Smooth muscle cell (in vitro differentiated cells): ENCODE results near the gene SLC15A3. TPM values are rescaled to one million over a fixed set of nuclear protein-coding genes. Genes with fewer than 3 reads are reported as not detected.

Experiments
- DNase-seq: peaks from one replicate; lab custom pipeline; 2025; ENCODE audit not compliant: unreplicated experiment; lab: John Stamatoyannopoulos, UW
- H2AFZ ChIP-seq: fragments of 200-600 bp; sonication (generic); 2 replicates; pipeline ENCODE4 v1.6.0; 2016; ENCODE audit warnings: antibody characterized with exemption, low read depth, mild to moderate bottlenecking
- H3F3A ChIP-seq: fragments of 200-600 bp; sonication (generic); 2 replicates; pipeline ENCODE4 v1.6.0; 2017; ENCODE audit warnings: antibody characterized with exemption, low read depth
- H3K27ac ChIP-seq: fragments of 200-600 bp; sonication (generic); 2 replicates; pipeline ENCODE4 v1.5.1; 2016; ENCODE audit warnings: low read depth, mild to moderate bottlenecking
- H3K27me3 ChIP-seq: fragments of 200-600 bp; sonication (generic); 2 replicates; pipeline ENCODE4 v1.6.1; 2016; ENCODE audit warnings: low read depth, mild to moderate bottlenecking
- H3K36me3 ChIP-seq: fragments of 200-600 bp; sonication (generic); 2 replicates; pipeline ENCODE4 v1.5.1; 2016; ENCODE audit warnings: low read depth
- H3K4me1 ChIP-seq: fragments of 200-600 bp; sonication (generic); 2 replicates; pipeline ENCODE4 v1.5.1; 2016; ENCODE audit warnings: low read depth
- H3K4me2 ChIP-seq: fragments of 200-600 bp; sonication (generic); 2 replicates; pipeline ENCODE4 v1.6.0; 2016; ENCODE audit warnings: mild to moderate bottlenecking
- H3K4me3 ChIP-seq: fragments of 200-600 bp; sonication (generic); 2 replicates; pipeline ENCODE4 v1.5.1; 2016; ENCODE audit warnings: mild to moderate bottlenecking
- H3K79me2 ChIP-seq: fragments of 200-600 bp; sonication (generic); 2 replicates; pipeline ENCODE4 v1.6.0; 2016; ENCODE audit warnings: low read depth, mild to moderate bottlenecking
- H3K9ac ChIP-seq: fragments of 200-600 bp; sonication (generic); 2 replicates; pipeline ENCODE4 v1.6.0; 2016; ENCODE audit warnings: low read depth
- H3K9me3 ChIP-seq: fragments of 200-600 bp; sonication (generic); replicated peaks from 2 replicates; pipeline ENCODE4 v1.5.1; 2016; ENCODE audit warnings: low read depth
- H4K20me1 ChIP-seq: fragments of 200-600 bp; sonication (generic); 2 replicates; pipeline ENCODE4 v1.6.0; 2016; ENCODE audit warnings: low read depth
- CTCF ChIP-seq: fragments of 200-600 bp; sonication (generic); IDR thresholded peaks from 2 replicates; pipeline ENCODE4 v1.5.1; 2017; ENCODE audit warnings: borderline replicate concordance, mild to moderate bottlenecking, antibody characterized with exemption; ENCODE audit not compliant: insufficient read depth, poor library complexity, severe bottlenecking
- WGBS: methylation state at CpG from one replicate; pipeline ENCODE4 v1.1.7; 2016; ENCODE audit warnings: low lambda C conversion rate; 5-methylcytosine and 5-hydroxymethylcytosine counted together
- polyA plus RNA-seq: library from polyadenylated mRNA; unstranded; fragments of >200 nt; fragmentation: Nextera tagmentation; extraction: Ambion mirVana; gene quantifications from 2 replicates; pipeline ENCODE4 v1.2.1, GENCODE V29; 2016
- total RNA-seq: library from RNA; depleted of rRNA; stranded (reverse); fragments of >200 nt; gene quantifications from 2 replicates; pipeline ENCODE4 v1.2.3, GENCODE V29; 2014

Gene SLC15A3
- total and polyA plus RNA-seq, 2 experiments from 2014 or later, result 0.27 to 0.33 TPM

- no peak for DNase-seq
- H3K27me3 ChIP-seq, result peaks cover 6% of the 10 kb centered on the region
- no peaks in the 10 kb centered on the region for H3F3A ChIP-seq
- H3K27ac ChIP-seq, result peak overlapping the region; percentile 89
- peak overlapping the region; percentile 77 for H3K4me3 ChIP-seq
- peak overlapping the region; percentile 88 for H3K9ac ChIP-seq
- H3K4me2 ChIP-seq, result peak overlapping the region; percentile 97
- H3K36me3 ChIP-seq, result no peaks in the 10 kb centered on the region
- peaks cover 16% of the 10 kb centered on the region for H3K4me1 ChIP-seq
- 2% methylated on average over 31 of the region's 31 CpGs for WGBS
- peaks cover 19% of the 10 kb centered on the region for H4K20me1 ChIP-seq
- H2AFZ ChIP-seq, result peak overlapping the region; percentile 97
- H3K79me2 ChIP-seq, result peaks cover 32% of the 10 kb centered on the region
- no peak for TF ChIP-seq CTCF
- H3K9me3 ChIP-seq, result no peaks in the 10 kb centered on the region
Measured at GRCh38 chr11:60914633-60915247, 37.2 kb downstream of the SLC15A3 start.

- Histone ChIP-seq H3K9ac (peak within 1 kb of the TSS; percentile 88), H3K27ac (peak within 1 kb of the TSS; percentile 89), H3K79me2 (peaks cover 28% of the 10 kb centered on the region), H3K4me1 (peaks cover 16% of the 10 kb centered on the region), H4K20me1 (peaks cover 14% of the 10 kb centered on the region), H2AFZ (peak within 1 kb of the TSS; percentile 97), H3K9me3 (no peaks in the 10 kb centered on the region), H3F3A (no peaks in the 10 kb centered on the region), H3K4me2 (peak within 1 kb of the TSS; percentile 97), H3K4me3 (peak within 1 kb of the TSS; percentile 77), H3K36me3 (no peaks in the 10 kb centered on the region), H3K27me3 (peaks cover 6% of the 10 kb centered on the region)
- peak; percentile 66 for DNase-seq
- under 1% methylated on average over 64 of the region's 70 CpGs for WGBS
- no peak for TF ChIP-seq CTCF
Measured at GRCh38 chr11:60913793-60914632, 38.0 kb downstream of the SLC15A3 start, which contains the start of gene TMEM109. TMEM109 (plus strand) TSS chr11:60914158; CDS start chr11:60919694, 5,536 bp downstream.

GRCh38 chr11:60912851-60913528 is 39.0 kb downstream of the SLC15A3 start:
- DNase-seq, result no peak
- H3K4me2 ChIP-seq, result peak overlapping the region; percentile 97
- peak overlapping the region; percentile 97 for H2AFZ ChIP-seq
- peak overlapping the region; percentile 77 for H3K4me3 ChIP-seq
- H3K27ac ChIP-seq, result peak overlapping the region; percentile 89
- peaks cover 16% of the 10 kb centered on the region for H3K4me1 ChIP-seq
- H3F3A ChIP-seq, result no peaks in the 10 kb centered on the region
- peaks cover 18% of the 10 kb centered on the region for H3K79me2 ChIP-seq
- H3K9ac ChIP-seq, result peak overlapping the region; percentile 88
- H4K20me1 ChIP-seq, result peaks cover 3% of the 10 kb centered on the region
- H3K27me3 ChIP-seq, result peaks cover 6% of the 10 kb centered on the region
- 97% methylated on average over 22 of the region's 22 CpGs for WGBS
- no peaks in the 10 kb centered on the region for H3K36me3 ChIP-seq
- no peaks in the 10 kb centered on the region for H3K9me3 ChIP-seq
- TF ChIP-seq CTCF, result no peak
